HCT116 (cell line): ENCODE data around the gene EFCAB8.

Experiments
- CTCF ChIP-seq, 3 experiments: fragments of 200-600 bp in 1 of 3; sonication (generic) in 1 of 3; IDR thresholded peaks in 2 of 3; conservative IDR thresholded peaks in 1 of 3; 2 replicates each; pipeline ENCODE4 v1.5.1; 2012 to 2017; ENCODE audit warnings: low read depth in 2 of 3, low read length in 2 of 3, antibody characterized with exemption in 1 of 3, borderline replicate concordance in 1 of 3, control low read depth in 1 of 3, mild to moderate bottlenecking in 1 of 3, mixed read lengths in 1 of 3, mixed run types in 1 of 3, moderate library complexity in 1 of 3; ENCODE audit not compliant: insufficient read depth in 1 of 3
- EZH2 ChIP-seq: fragments of 200-600 bp; sonication (generic); IDR thresholded peaks from 2 replicates; pipeline ENCODE4 v1.6.1; 2017; ENCODE audit warnings: antibody characterized with exemption, mixed run types
- FOSL1 ChIP-seq: IDR thresholded peaks from 2 replicates; pipeline ENCODE4 v1.6.1; 2012; ENCODE audit warnings: low read depth
- JUND ChIP-seq: IDR thresholded peaks from 2 replicates; pipeline ENCODE4 v1.6.1; 2012
- POLR2A ChIP-seq: IDR thresholded peaks from 2 replicates; pipeline ENCODE4 v1.7.0; 2011; ENCODE audit warnings: borderline replicate concordance; ENCODE audit not compliant: insufficient read depth, insufficient read length; ENCODE audit errors: extremely low read depth
- POLR2AphosphoS5 ChIP-seq: IDR thresholded peaks from 2 replicates; pipeline ENCODE4 v1.6.1; 2011; ENCODE audit warnings: mild to moderate bottlenecking, low read depth, low read length, moderate library complexity
- REST ChIP-seq: IDR thresholded peaks from 2 replicates; pipeline ENCODE4 v1.6.1; 2012; ENCODE audit warnings: low read depth
- SRF ChIP-seq: IDR thresholded peaks from 2 replicates; pipeline ENCODE4 v1.6.1; 2012; ENCODE audit warnings: low read depth
- ZFX ChIP-seq: fragments of 450-650 bp; IDR thresholded peaks from 2 replicates; pipeline ENCODE4 v1.6.1; 2017

DNA sequence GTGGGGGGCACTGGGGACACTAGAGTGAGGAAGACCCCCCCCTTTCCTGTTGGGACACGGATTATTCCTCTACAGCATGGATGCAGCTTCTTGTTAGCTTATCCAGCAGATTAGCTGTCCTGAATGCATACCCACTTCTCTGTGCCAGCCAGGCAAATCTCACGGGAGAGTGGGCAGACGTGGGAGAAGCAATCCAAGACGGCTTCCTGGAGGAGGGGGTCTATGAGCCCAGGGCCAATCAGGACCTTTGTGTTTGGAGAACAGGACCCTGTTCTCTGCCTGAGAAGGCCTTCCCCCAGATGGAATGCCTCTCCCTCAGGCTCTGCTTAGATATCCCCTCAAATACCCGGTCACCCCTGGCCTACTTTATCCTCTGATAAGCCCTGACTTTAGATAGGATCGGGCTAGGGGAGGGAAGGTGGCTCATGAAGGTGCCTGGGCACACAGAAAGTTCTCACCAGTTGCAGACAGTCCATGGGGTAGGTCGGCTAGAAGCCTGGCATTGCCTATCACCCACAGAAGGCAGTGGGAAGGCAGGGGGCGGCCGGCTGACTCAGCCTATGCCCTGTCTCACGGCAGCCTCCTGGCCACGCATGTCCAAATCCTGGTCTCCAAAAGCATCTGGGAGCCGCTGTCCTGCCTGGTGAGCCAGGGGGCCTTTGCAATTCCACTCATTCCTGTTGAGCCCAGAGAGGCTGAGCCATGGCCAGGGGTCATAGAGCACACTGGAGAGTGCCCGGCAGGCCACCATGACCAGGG lies 110.8 kb downstream of the EFCAB8 start:
- TF ChIP-seq FOSL1 (no peak), SRF (no peak), ZFX (no peak), CTCF (IDR thresholded peaks at IDR 0.05 in 2 of 3, conservative IDR thresholded peaks at IDR 0.05 in 1 of 3; ENCODE audit: borderline replicate concordance in 1 of 3, insufficient read depth in 1 of 3, low read depth in 2 of 3, low read length in 2 of 3) (no peak), POLR2AphosphoS5 (no peak), REST (no peak), POLR2A (no peak), JUND (no peak), EZH2 (no peak)
